Chondrocyte (in vitro differentiated cells): ENCODE data around the gene CCDC86. TPM values are rescaled to one million over a fixed set of nuclear protein-coding genes. Genes with fewer than 3 reads are reported as not detected.

Source experiments
- DNase-seq: peaks from one replicate; pipeline ENCODE4 v3.0.0; 2021; ENCODE audit warnings: mixed read lengths, low spot score
- H3K27ac Mint-ChIP-seq: one replicate; pipeline ENCODE4 v1.8.0; 2021; ENCODE audit warnings: mild to moderate bottlenecking, moderate library complexity, mixed read lengths; ENCODE audit not compliant: unreplicated experiment
- H3K27me3 Mint-ChIP-seq: 2 replicates; pipeline ENCODE4 v1.8.0; 2021; ENCODE audit warnings: low read depth, mixed read lengths
- H3K36me3 Mint-ChIP-seq: 2 replicates; pipeline ENCODE4 v1.8.0; 2021; ENCODE audit warnings: low read depth, mixed read lengths
- H3K4me1 Mint-ChIP-seq: 2 replicates; pipeline ENCODE4 v1.8.0; 2021; ENCODE audit warnings: low read depth, mild to moderate bottlenecking, mixed read lengths
- H3K4me3 Mint-ChIP-seq: one replicate; pipeline ENCODE4 v1.8.0; 2021; ENCODE audit warnings: mild to moderate bottlenecking, moderate library complexity, mixed read lengths; ENCODE audit not compliant: unreplicated experiment
- H3K9me3 Mint-ChIP-seq: 2 replicates; pipeline ENCODE4 v1.8.0; 2021; ENCODE audit warnings: low read depth, mixed read lengths
- CTCF ChIP-seq: fragments of 200-600 bp; sonication (generic); IDR thresholded peaks from 2 replicates; pipeline ENCODE4 v1.5.0; 2021; ENCODE audit warnings: antibody characterized with exemption, mild to moderate bottlenecking, moderate library complexity
- total RNA-seq: library from RNA; stranded (reverse); gene quantifications from 3 replicates; pipeline ENCODE4 v1.2.1, GENCODE V29; 2021

Gene CCDC86
- total RNA-seq, 1 donor from 2014 or later = 18.6 TPM

GRCh38 chr11:60879104-60879503 lies 37.2 kb downstream of the CCDC86 start:
- Mint-ChIP-seq H3K4me3 (no peak overlapping the region), H3K27ac (no peak overlapping the region), H3K36me3 (peaks cover 22% of the 10 kb centered on the region), H3K4me1 (no peaks in the 10 kb centered on the region), H3K9me3 (no peaks in the 10 kb centered on the region), H3K27me3 (no peaks in the 10 kb centered on the region)
- no peak for TF ChIP-seq CTCF
- DNase-seq = no peak

- Mint-ChIP-seq H3K4me3 (no peak overlapping the region), H3K27me3 (no peaks in the 10 kb centered on the region), H3K36me3 (peaks cover 22% of the 10 kb centered on the region), H3K4me1 (no peaks in the 10 kb centered on the region), H3K27ac (no peak overlapping the region), H3K9me3 (no peaks in the 10 kb centered on the region)
- TF ChIP-seq CTCF = no peak
- peak; percentile 24 for DNase-seq
Observed at GRCh38 chr11:60879971-60880588, 38.2 kb downstream of the CCDC86 start.

- H3K27me3 Mint-ChIP-seq = no peaks in the 10 kb centered on the region
- no peaks in the 10 kb centered on the region for H3K9me3 Mint-ChIP-seq
- H3K4me1 Mint-ChIP-seq = no peaks in the 10 kb centered on the region
- H3K4me3 Mint-ChIP-seq = no peak overlapping the region
- TF ChIP-seq CTCF = no peak
- peak; percentile 27 for DNase-seq
- no peak overlapping the region for H3K27ac Mint-ChIP-seq
- H3K36me3 Mint-ChIP-seq = peaks cover 22% of the 10 kb centered on the region
Observed at GRCh38 chr11:60880643-60881282, 38.9 kb downstream of the CCDC86 start.

GRCh38 chr11:60887556-60887955 lies 45.6 kb downstream of the CCDC86 start:
- no peaks in the 10 kb centered on the region for H3K9me3 Mint-ChIP-seq
- TF ChIP-seq CTCF = peak; percentile 80
- H3K4me3 Mint-ChIP-seq = no peak overlapping the region
- no peak for DNase-seq
- H3K4me1 Mint-ChIP-seq = no peaks in the 10 kb centered on the region
- H3K27me3 Mint-ChIP-seq = no peaks in the 10 kb centered on the region
- peaks cover 14% of the 10 kb centered on the region for H3K36me3 Mint-ChIP-seq
- no peak overlapping the region for H3K27ac Mint-ChIP-seq

GRCh38 chr11:60889869-60890311 lies 48.0 kb downstream of the CCDC86 start:
- Mint-ChIP-seq H3K4me3 (no peak overlapping the region), H3K27ac (no peak overlapping the region), H3K9me3 (no peaks in the 10 kb centered on the region), H3K27me3 (no peaks in the 10 kb centered on the region), H3K4me1 (no peaks in the 10 kb centered on the region), H3K36me3 (peaks cover 10% of the 10 kb centered on the region)
- DNase-seq = no peak
- no peak for TF ChIP-seq CTCF
